Left renal cortex interstitium (tissue), 4 donors: Measurements from ENCODE around the gene GCK. TPM values are rescaled to one million over a fixed set of nuclear protein-coding genes. Genes with fewer than 3 reads are reported as not detected.

Experiments
- DNase-seq, 4 donors: peaks; one replicate each; pipeline ENCODE4 v3.0.0-alpha.2; 2013; ENCODE audit warnings: low read depth in 4 of 4, low spot score in 2 of 4, missing footprints in 1 of 4
- polyA plus RNA-seq, 4 donors: library from polyadenylated mRNA; unstranded; fragments of 120-200 nt; gene quantifications; one replicate each; pipeline ENCODE4 v1.2.1, GENCODE V29; 2013; ENCODE audit not compliant: insufficient read length in 4 of 4

GCK gene
- polyA plus RNA-seq, 4 donors = 3.2 to 4.8 (median 3.9) TPM

GRCh38 chr7:44098092-44099068, 90.9 kb downstream of the GCK start:
- DNase-seq = no peak

GRCh38 chr7:44097064-44097932, 91.9 kb downstream of the GCK start:
- no peak for DNase-seq

- no peak for DNase-seq
Measured at GRCh38 chr7:44096326-44096881, 92.8 kb downstream of the GCK start.

GRCh38 chr7:44095781-44096180, 93.5 kb downstream of the GCK start:
- no peak for DNase-seq

- no peak for DNase-seq
Measured at GRCh38 chr7:44094883-44095592, 94.2 kb downstream of the GCK start.

- no peak for DNase-seq
Measured at GRCh38 chr7:44094365-44094764, 94.9 kb downstream of the GCK start.

Other genes with a start within 250 kb of the GCK start
- gene SPDYE1, start 191.5 kb downstream of the GCK start, polyA plus RNA-seq = 1 to 10 TPM in 2 of 4 donors, under 1 TPM in 2; 0.48 to 2.9 (median 1.2) TPM
- gene DBNL, start 144.7 kb downstream of the GCK start, polyA plus RNA-seq = 10 to 100 TPM; 62.6 to 86.2 (median 77.5) TPM
- gene PGAM2, start 123.9 kb downstream of the GCK start, polyA plus RNA-seq = 1 to 10 TPM; 2.2 to 3.4 (median 2.8) TPM
- gene POLM, start 106.9 kb downstream of the GCK start, polyA plus RNA-seq = 10 to 100 TPM; 15.2 to 38.7 (median 29.1) TPM
- gene AEBP1, start 85.1 kb downstream of the GCK start, polyA plus RNA-seq = 10 to 100 TPM; 58.4 to 82.4 (median 73.4) TPM
- gene POLD2, start 65.9 kb downstream of the GCK start, polyA plus RNA-seq = 100 to 1,000 TPM; 100 to 136 (median 123) TPM
- 1 to 10 TPM in 1 of 4 donors, under 1 TPM in 2, not detected in 1; 0.58 to 1.1 (median 0.81) TPM for gene MYL7, start 48.1 kb downstream of the GCK start, polyA plus RNA-seq
- gene YKT6, start 11.5 kb upstream of the GCK start, polyA plus RNA-seq = 10 to 100 TPM; 74.4 to 82.3 (median 76.6) TPM
- gene CAMK2B, start 136.2 kb upstream of the GCK start, polyA plus RNA-seq = 1 to 10 TPM; 1.7 to 4.3 (median 3.1) TPM